ELR (cell line): ENCODE measurements around the gene UBXN11.

Experiments
- DNase-seq: peaks from one replicate; pipeline ENCODE4 v3.0.0-alpha.2; 2015; ENCODE audit warnings: low read depth

UBXN11 gene

GRCh38 chr1:26306290-26307229 lies at the start of gene UBXN11:
TSS of gene UBXN11 (minus strand) at chr1:26306636. CDS start at chr1:26302883, 3,753 bp downstream.
- peak; percentile 96 for DNase-seq

DNA sequence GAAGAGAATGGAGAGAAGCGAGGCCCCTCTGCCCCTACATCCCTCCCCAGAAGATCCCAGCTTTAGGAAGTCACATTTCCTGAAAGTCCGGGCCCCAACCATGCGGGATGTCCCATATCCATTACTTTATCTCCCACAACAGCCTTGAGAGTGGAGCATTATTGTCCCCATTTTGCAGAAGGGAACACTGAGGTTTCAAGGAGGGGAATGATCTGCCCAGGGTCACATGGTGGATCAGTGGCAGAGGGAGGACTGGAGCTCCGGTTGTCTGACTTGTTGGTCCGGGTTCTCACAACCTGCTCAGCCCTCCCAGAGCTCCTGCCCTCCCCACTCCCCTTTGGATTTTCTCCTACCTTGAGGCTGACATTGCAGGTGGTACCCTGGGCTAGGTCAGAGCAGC lies 49.7 kb upstream of the UBXN11 start:
- no peak for DNase-seq

- DNase-seq: no peak
Observed at GRCh38 chr1:26354972-26355371, 48.5 kb upstream of the UBXN11 start.

GRCh38 chr1:26353976-26354820 lies 47.8 kb upstream of the UBXN11 start, which contains the start of gene CRYBG2:
TSS of gene CRYBG2 (minus strand) at chr1:26354130. CDS start at chr1:26346657, 7,473 bp downstream.
- DNase-seq: no peak

DNA sequence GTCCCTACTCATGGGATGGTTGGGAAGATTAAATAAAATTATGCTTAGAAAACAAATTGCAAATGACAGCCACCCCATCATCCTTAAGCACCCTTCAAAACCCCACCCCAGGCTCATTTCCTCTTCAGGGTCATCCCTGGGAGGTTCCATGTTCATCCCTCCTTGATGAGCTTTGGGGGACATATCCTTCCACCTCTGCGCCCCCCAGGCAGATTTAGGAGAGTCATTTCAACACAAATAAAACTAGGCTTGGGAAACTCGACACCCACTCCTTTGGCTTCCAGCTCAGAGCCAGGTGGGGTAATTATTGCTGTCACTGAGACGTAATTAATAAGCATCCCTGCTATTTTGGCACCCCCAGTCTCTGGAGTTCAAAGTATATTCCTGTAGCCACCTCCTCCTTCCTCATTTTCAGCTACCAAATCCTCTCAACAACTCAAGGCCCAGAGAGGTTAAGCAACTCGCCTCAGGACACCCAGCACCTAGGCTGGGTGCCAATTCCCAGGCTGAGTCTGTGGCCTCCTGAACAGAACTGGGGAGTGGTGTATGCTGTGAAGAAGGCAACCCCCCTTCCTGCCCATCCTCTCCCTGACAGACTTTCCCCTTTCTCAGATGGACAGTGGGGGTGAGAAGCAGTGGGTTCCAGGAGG lies 46.9 kb upstream of the UBXN11 start:
- DNase-seq: no peak

- peak; percentile 27 for DNase-seq
Observed at GRCh38 chr1:26352338-26352679, 45.9 kb upstream of the UBXN11 start.

- peak; percentile 89 for DNase-seq
Observed at GRCh38 chr1:26351590-26352337, 45.3 kb upstream of the UBXN11 start.

DNA sequence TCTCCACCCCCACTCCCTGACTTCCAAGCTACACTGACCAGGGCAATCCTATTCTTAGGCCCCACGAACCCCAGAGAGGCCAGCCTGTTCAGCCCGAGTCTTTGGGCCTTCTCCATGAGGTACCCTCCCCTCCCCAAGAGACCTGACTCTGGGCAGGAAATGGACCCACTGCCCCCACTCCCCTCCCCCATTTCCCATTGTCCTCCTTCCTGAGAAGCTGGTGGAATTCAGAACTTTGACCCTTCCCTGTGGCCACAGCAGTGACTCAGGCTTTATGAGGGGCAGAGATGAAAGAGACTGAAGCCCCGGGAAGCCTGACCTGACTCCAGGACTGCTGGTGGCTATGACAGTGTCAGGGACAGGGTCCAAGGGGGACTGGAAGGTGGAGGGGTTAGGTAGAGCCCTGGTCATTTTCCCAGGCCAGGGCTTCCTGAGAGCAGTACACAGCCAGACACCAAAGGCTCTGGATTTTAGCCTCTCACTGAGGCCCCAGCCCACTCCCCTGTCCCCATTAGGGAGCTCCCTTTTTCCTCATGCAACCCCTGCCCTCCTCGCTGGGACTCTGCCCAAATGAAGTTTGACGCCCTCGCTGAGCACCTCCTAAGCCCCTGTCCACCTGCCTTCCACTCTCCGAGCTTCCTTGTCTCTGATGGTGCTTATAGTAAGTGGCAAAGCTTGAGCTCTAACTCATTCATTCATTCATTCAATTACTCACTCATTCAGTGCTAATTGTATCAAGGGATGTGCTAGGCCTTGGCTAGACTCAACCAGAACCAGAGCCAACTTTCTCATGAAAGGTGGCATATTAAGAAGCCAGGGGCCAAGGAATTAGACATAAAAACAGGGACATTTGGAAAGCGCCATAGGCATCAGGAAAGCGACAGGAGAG lies 44.5 kb upstream of the UBXN11 start:
- peak; percentile 85 for DNase-seq

DNA sequence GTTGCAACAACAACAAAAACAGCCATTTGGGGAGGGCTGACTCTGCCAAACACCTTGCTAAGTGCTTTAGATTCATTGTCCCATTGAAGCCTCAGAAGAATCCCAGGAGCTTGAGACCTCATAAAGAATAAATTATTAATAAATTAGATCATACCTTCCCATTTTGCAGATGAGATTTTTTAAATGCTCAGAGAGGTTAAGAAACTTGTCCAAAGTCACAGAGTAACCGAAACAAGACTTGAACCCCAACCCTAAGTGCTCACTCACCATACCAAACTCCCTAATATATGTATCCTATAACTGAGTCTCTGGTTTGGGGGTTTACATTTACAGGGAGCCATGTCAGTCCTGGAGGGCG lies 43.9 kb upstream of the UBXN11 start:
- no peak for DNase-seq

- no peak for DNase-seq
Observed at GRCh38 chr1:26349877-26350244, 43.4 kb upstream of the UBXN11 start.

- peak; percentile 97 for DNase-seq
Observed at GRCh38 chr1:26349188-26349876, 42.9 kb upstream of the UBXN11 start.

DNA sequence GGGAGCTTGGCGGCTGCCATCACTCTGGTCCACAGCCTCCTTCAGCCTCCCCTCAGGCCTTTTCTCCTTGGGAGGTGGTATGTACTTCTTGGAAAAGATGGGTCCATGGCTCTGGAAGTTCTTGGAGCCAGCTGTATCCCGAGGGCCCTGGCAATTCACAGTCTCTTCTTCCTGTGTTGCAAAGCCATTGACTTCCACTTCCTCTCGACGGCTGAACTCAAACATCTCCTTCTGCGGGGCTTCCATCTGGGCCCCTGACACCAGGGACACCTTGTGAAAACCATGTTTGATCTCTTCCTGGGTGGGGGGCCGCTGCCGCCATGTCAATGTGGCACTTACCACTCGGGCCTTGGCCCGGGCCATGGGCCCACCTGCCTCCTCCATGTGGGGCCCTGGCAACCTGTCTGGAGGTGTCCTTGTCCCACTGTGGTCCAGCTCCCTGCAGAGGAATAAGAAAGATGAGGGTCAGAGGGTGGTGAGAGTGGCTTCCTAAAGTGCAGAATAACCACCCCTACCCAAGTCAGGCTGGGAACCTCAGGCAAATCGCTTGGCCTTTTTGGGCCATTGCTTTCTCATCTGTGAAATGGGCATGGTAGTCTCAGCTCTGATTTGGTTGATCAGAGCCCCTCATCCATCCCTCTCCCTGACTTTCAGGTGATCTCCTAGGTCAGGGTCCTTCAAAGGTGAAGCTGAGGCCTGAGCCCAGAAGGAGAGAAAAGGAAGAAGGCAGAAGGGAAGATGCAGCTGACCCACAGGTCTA lies 40.0 kb upstream of the UBXN11 start:
- DNase-seq: no peak

DNA sequence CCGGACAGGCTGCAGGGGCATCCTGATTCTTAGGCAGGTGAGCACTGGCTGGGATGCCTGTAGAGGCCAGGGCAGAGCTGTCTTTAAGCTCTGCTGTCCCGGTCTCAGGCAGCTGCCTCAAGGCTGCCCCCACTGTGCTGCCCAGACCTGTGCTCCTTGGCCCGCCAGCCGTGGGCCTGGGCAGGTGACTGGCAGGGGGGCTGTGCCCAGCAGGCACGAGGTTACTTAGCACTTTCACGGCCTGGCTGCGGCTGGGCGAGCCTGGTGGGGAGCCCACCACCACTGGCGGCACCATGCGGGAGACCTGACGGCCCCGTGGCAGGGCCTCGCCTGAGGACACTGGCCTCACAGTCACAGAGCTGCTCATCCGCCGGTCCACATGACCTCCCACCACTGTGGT lies 39.3 kb upstream of the UBXN11 start:
- no peak for DNase-seq

DNA sequence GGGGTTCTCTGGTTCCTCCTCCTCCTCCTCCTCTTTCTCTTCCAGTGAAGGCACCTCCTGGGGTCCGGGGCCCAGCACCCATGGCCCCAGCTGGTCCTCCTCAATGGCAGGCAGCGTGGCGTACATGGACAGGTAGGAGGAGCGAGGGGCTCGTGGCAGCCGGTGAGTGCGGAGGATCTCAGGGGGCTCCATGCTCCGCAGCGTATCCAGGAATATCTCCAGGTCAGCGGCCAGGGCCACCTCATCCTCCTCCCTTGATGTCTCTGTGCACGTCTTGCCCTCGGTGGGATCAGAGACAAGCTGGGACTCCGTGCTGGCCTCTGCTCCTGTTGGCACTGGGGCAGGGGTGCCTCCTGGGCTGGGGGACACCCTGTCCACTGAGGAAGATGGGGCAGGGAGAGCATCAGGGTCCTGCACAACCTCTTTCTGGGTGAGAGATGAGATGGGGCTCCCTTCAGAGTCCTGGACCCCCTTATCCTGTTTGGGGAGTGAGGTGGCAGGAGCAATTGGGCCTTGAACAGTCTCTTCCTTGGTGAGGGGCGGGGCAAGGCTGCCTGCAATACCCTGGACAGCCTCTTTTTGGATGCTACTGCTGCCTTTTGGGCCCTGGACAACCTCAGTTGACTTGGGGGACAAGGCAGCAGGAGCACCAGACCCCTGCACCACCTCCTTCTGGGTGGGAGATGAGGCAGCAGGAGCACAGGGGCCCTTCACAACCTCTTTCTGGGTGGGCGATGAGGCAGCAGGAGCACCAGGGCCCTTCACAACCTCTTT lies 37.9 kb upstream of the UBXN11 start:
- DNase-seq: no peak

DNA sequence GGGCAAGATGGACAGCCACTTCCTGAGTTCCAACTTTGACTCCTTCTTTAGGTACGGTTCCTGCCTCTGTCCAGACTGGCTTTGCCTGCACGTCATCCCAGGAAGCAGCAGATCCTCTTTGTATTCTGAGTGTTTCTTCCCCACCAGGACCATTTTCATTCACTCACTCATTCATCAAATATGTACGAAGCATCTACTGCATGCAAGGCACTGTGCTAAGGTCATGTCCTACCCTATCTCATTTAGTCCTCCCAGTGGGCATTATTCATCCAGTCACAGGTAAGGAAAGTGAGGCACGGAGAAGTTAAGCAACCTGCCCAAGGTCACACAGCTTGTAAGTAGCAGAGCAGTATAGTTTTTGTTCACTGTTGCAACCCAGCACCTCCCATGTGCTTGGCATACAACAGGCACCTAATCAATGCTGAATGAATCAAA lies 33.6 kb upstream of the UBXN11 start:
- DNase-seq: peak; percentile 41

GRCh38 chr1:26338670-26339069 lies 32.2 kb upstream of the UBXN11 start:
- DNase-seq: no peak

DNA sequence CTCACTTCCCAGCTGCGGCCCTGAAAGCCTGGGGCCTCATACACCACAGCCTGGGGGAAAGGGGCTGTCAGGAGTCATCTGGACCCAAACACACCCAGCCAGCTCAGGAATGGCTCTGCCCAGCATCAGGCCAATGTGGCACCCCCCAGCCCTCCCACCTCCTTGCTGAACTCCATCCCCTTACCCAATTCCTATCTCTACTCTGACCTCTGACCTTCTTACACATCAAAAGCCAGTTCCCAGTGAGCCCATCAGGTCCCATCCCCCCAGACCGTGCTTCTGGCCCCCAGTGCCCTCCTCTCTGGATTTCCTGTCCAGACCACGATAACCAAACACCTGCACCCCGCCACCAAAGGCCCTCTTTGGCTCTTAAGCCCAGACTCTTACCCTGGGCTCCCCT lies 31.2 kb upstream of the UBXN11 start:
- DNase-seq: no peak

- no peak for DNase-seq
Observed at GRCh38 chr1:26337206-26337535, 30.7 kb upstream of the UBXN11 start.
